Transverse colon (tissue), 4 donors: ENCODE measurements around the gene ACAP1. TPM values are rescaled to one million over a fixed set of nuclear protein-coding genes. Genes with fewer than 3 reads are reported as not detected.
"Not testable (repeated sequence)": the region's sequence is repeated elsewhere in the genome, so short reads cannot be mapped to it uniquely, and the experiment has no call there.

Experiments
- DNase-seq: peaks from one replicate; pipeline ENCODE4 v3.0.0-alpha.2; 2019
- H3K27ac ChIP-seq, 4 donors: fragments of 200-600 bp; sonication (generic); 2 replicates each; pipeline ENCODE4 v1.5.1; 2016 to 2018; ENCODE audit warnings: inconsistent platforms in 4 of 4
- H3K27me3 ChIP-seq: fragments of 200-600 bp; sonication (generic); 2 replicates; pipeline ENCODE4 v1.5.1; 2017; ENCODE audit warnings: inconsistent platforms
- H3K36me3 ChIP-seq, 4 donors: fragments of 200-600 bp; sonication (generic); 2 replicates each; pipeline ENCODE4 v1.5.1; 2017 to 2019; ENCODE audit warnings: inconsistent platforms in 4 of 4
- H3K4me1 ChIP-seq, 4 donors: fragments of 200-600 bp; sonication (generic); 2 replicates each; pipeline ENCODE4 v1.5.1; 2017 to 2020; ENCODE audit warnings: inconsistent platforms in 4 of 4
- H3K4me3 ChIP-seq, 4 donors: fragments of 200-600 bp; sonication (generic); 1 replicate in 1 of 4; 2 replicates in 3 of 4; pipeline versions ENCODE4 v1.5.1 to v1.6.1; 2017 to 2019; ENCODE audit warnings: inconsistent platforms in 4 of 4
- H3K9me3 ChIP-seq, 2 donors: fragments of 200-600 bp; sonication (generic); 2 replicates each; pipeline ENCODE4 v1.5.1; 2017 to 2019; ENCODE audit warnings: inconsistent platforms in 2 of 2
- EP300 ChIP-seq: sonication (generic); formaldehyde crosslinking; IDR thresholded peaks from one replicate; pipeline ENCODE4 v1.6.1; 2017; ENCODE audit warnings: antibody characterized with exemption, low read depth
- POLR2A ChIP-seq: fragments of 450-650 bp; IDR thresholded peaks from one replicate; pipeline ENCODE4 v1.6.1; 2016; ENCODE audit warnings: antibody characterized with exemption, mild to moderate bottlenecking, moderate library complexity
- POLR2AphosphoS5 ChIP-seq, 3 donors: sonication (generic); formaldehyde crosslinking; IDR thresholded peaks; one replicate each; pipeline ENCODE4 v1.6.1; 2016; ENCODE audit warnings: antibody characterized with exemption in 3 of 3
- WGBS, 2 donors: methylation state at CpG; one replicate each; pipeline ENCODE4 v1.1.5; 2018; ENCODE audit warnings: low coverage in 1 of 2; 5-methylcytosine and 5-hydroxymethylcytosine counted together
- in situ Hi-C, 4 donors: fragments of 200-750 bp; cut with MboI; loops; one replicate each; pipeline versions ENCODE4 v1.15.0 to v1.15.1; 2017; ENCODE audit warnings: low sequenced_read_pairs in 3 of 4, low pct_ligation_motif_present in 1 of 4, low pct_unique_long_range_greater_than_20kb in 1 of 4
- intact Hi-C: fragments of 100-400 bp; cut with DNase I; formaldehyde crosslinking; loops from one replicate; pipeline ENCODE4 v1.15.1; 2023; ENCODE audit warnings: low total_unique reads
- total RNA-seq, 4 donors: library from RNA; depleted of rRNA; stranded (reverse); fragments of >200 nt; gene quantifications; one replicate each; pipeline ENCODE4 v1.1.0, GENCODE V29; 2016
- TF ChIP-seq, protein P1 (sequence below), 5 experiments: fragments of 200-600 bp in 3 of 5; fragments of 450-650 bp in 2 of 5; sonication (generic) in 3 of 5; IDR thresholded peaks; 1 replicate in 2 of 5; 2 replicates in 3 of 5; pipeline ENCODE4 v1.5.1; 2016 to 2017; ENCODE audit warnings: antibody characterized with exemption in 5 of 5, inconsistent platforms in 3 of 5, mild to moderate bottlenecking in 2 of 5, moderate library complexity in 1 of 5

ACAP1 gene
- total RNA-seq, 4 donors from 2014 or later = 4.8 to 21.0 (median 10.0) TPM

DNA sequence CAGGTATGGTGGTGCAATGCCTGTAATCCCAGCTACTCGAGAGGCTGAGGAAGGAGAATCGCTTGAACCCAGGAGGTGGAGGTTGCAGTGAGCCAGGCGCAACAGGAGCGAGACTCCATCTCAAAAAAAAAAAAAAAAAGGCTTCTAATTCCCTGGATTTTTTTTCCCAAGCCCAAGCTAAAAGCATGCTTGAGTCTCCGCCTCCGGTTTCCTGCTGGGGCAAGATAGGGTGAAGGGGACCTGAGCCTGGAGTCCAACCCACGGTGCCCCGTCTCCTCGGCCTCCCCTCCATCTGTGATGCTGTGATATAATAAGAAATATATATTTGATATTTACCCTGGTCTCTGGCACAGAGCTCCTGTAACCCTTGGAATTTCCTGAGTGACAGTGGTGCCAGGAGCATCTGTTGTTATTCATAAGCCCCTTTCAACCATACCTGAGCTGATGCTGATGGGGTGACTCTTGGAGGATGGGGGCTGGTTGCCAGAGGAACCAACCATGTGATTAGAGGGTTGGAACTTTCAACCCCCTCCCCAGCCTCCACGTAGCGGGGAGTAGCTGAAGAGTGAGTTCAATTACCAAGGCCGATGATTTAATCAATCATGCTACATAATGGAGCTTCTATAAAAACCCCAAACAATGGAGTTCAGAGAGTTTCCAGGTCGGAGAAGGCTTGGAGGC, 31.7 kb downstream of the ACAP1 start:
- 78 to 98% methylated on average over 6 to 13 of the region's 13 CpGs for WGBS, 2 donors
- in situ Hi-C loops (loop anchor here in 1 of 4 donors (10.0 kb wide), 1 partner anchor 67 kb away; the partner anchor contains the start of genes FGF11 and TMEM102), intact Hi-C loops (no loop called here)
- Histone ChIP-seq H3K4me3 (no peak overlapping the region), H3K36me3 (no peaks in the 10 kb centered on the region), H3K9me3 (no peaks in the 10 kb centered on the region), H3K27ac (no peak overlapping the region), H3K4me1 (no peaks in the 10 kb centered on the region), H3K27me3 (no peaks in the 10 kb centered on the region)
- no peak for TF ChIP-seq POLR2A
- no peak for TF ChIP-seq POLR2AphosphoS5 (IDR thresholded peaks at IDR 0.05)
- TF ChIP-seq, protein P1, sequence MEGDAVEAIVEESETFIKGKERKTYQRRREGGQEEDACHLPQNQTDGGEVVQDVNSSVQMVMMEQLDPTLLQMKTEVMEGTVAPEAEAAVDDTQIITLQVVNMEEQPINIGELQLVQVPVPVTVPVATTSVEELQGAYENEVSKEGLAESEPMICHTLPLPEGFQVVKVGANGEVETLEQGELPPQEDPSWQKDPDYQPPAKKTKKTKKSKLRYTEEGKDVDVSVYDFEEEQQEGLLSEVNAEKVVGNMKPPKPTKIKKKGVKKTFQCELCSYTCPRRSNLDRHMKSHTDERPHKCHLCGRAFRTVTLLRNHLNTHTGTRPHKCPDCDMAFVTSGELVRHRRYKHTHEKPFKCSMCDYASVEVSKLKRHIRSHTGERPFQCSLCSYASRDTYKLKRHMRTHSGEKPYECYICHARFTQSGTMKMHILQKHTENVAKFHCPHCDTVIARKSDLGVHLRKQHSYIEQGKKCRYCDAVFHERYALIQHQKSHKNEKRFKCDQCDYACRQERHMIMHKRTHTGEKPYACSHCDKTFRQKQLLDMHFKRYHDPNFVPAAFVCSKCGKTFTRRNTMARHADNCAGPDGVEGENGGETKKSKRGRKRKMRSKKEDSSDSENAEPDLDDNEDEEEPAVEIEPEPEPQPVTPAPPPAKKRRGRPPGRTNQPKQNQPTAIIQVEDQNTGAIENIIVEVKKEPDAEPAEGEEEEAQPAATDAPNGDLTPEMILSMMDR (IDR thresholded peaks at IDR 0.05) = no peak
- DNase-seq = no peak

DNA sequence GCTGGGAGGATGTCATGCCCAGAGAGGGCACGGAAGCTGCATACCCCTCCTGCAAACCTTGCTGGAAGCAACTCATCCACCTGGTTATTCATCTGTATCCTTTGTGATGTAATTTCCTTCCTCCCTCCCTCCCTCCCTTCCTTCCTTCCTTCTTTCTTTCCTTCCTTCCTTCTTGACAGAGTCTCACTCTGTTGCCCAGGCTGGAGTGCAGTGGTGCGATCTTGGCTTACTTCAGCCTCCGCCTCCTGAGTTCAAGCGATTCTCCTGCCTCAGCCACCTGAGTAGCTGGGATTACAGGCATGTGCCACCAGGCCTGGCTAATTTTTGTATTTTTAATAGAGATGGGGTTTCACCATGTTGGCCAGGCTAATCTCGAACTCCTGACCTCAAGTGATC, 32.3 kb downstream of the ACAP1 start:
- intact Hi-C loops = not testable (repeated sequence)
- 82% methylated on average over 5 of the region's 5 CpGs for WGBS, 2 donors
- in situ Hi-C loops = loop anchor here in 1 of 4 donors (10.0 kb wide), 1 partner anchor 66 kb away; the partner anchor contains the start of genes FGF11 and TMEM102

DNA sequence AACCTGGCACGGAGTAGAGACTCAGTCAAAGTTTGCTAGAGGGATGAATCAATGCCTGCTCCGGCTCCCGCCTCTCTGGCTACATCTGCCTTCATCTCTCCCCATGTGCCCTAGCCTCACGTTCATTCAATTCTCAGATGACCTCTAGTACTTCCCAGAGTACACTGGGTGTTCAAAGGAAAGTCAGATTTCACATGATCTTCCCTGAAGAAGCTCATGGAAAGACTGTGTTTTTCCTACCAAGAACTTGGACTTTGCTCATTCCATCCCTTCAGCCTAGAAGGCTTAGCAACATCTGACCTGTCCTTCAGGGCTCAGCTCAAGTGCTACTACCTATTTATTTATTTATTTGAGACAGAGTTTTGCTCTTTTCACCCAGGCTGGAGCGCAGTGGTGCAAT, 33.5 kb downstream of the ACAP1 start:
- no peaks in the 10 kb centered on the region for H3K9me3 ChIP-seq
- no peak overlapping the region for H3K27ac ChIP-seq
- intact Hi-C loops (no loop called here), in situ Hi-C loops (loop anchor here in 1 of 4 donors (10.0 kb wide), 1 partner anchor 65 kb away; the partner anchor contains the start of genes FGF11 and TMEM102)
- no peaks in the 10 kb centered on the region for H3K27me3 ChIP-seq
- no peaks in the 10 kb centered on the region for H3K36me3 ChIP-seq
- H3K4me3 ChIP-seq = no peak overlapping the region
- DNase-seq = no peak
- TF ChIP-seq, protein P1 (IDR thresholded peaks at IDR 0.05) = no peak
- TF ChIP-seq POLR2AphosphoS5 (IDR thresholded peaks at IDR 0.05) (no peak), POLR2A (no peak), EP300 (no peak)
- no peaks in the 10 kb centered on the region for H3K4me1 ChIP-seq
- 88 to 100% methylated on average over 1 to 5 of the region's 5 CpGs for WGBS, 2 donors

More for the DNA sequence above, 32.3 kb downstream of the ACAP1 start:
- not testable (repeated sequence) for DNase-seq, H3K4me1 ChIP-seq, H3K27ac ChIP-seq, H3K36me3 ChIP-seq, H3K27me3 ChIP-seq, H3K4me3 ChIP-seq, H3K9me3 ChIP-seq

GRCh38 chr17:7370853-7371252, 34.5 kb downstream of the ACAP1 start:
- in situ Hi-C loops (no loop called here), intact Hi-C loops (no loop called here)
- no peaks in the 10 kb centered on the region for H3K9me3 ChIP-seq
- TF ChIP-seq, protein P1 (IDR thresholded peaks at IDR 0.05) = no peak
- no peak for TF ChIP-seq EP300
- TF ChIP-seq POLR2A = no peak
- TF ChIP-seq POLR2AphosphoS5 (IDR thresholded peaks at IDR 0.05) = no peak
- H3K36me3 ChIP-seq = no peaks in the 10 kb centered on the region
- H3K27me3 ChIP-seq = no peaks in the 10 kb centered on the region
- no peaks in the 10 kb centered on the region for H3K4me1 ChIP-seq
- 36 to 73% methylated on average over 2 to 4 of the region's 4 CpGs for WGBS, 2 donors
- H3K27ac ChIP-seq = no peak overlapping the region
- H3K4me3 ChIP-seq = no peak overlapping the region
- DNase-seq = no peak
